ENCODE data around the gene FAM181B. TPM values are rescaled to one million over a fixed set of nuclear protein-coding genes. Genes with fewer than 3 reads are reported as not detected.

Gene FAM181B
- total and polyA plus RNA-seq, 2 of the 13 experiments (the other 11 are each of a cell fraction or from before 2014, with no cell fraction given): not detected

GRCh38 chr11:82778776-82779175 lies 45.1 kb upstream of the FAM181B start (continued):
- no peak for TF ChIP-seq ZBTB40 (IDR thresholded peaks at IDR 0.05)
- TF ChIP-seq ZBTB40 (CRISPR knock-in tag; IDR thresholded peaks at IDR 0.05): no peak
- no peak for TF ChIP-seq HOXA9 (CRISPR knock-in tag; IDR thresholded peaks at IDR 0.05; ENCODE audit: borderline replicate concordance)
- TF ChIP-seq ATRX (CRISPR knock-in tag; IDR thresholded peaks at IDR 0.05; ENCODE audit: borderline replicate concordance): no peak
- no peak for TF ChIP-seq ZNF496 (CRISPR knock-in tag; IDR thresholded peaks at IDR 0.05; ENCODE audit: insufficient replicate concordance)
- TF ChIP-seq ISL2 (CRISPR knock-in tag; IDR thresholded peaks at IDR 0.05): no peak
- TF ChIP-seq MXD4 (CRISPR knock-in tag; IDR thresholded peaks at IDR 0.05): no peak
- no peak for TF ChIP-seq ZNF180 (CRISPR knock-in tag; IDR thresholded peaks at IDR 0.05; ENCODE audit: borderline replicate concordance, low read depth)

Measured in HepG2 (cell line).